SK-N-SH treated with all-trans-retinoic acid at 6 μM for 48 hours (cell line): Measurements from ENCODE around the gene RRM1.
A peak's percentile ranks its signal among the peaks of the same experiment; 100 is the strongest.

Experiments used
- ATAC-seq: fragments of 200-7000 bp; cut with Tn5 transposase; 3 replicates; pipeline ENCODE4 v1.9.1; 2020; ENCODE audit warnings: mild to moderate bottlenecking, moderate library complexity
- BACH2 ChIP-seq: fragments of 250-450 bp; sonication (Bioruptor Pico); IDR thresholded peaks from 2 replicates; pipeline ENCODE4 v1.9.0; 2021; ENCODE audit warnings: mild to moderate bottlenecking, borderline replicate concordance
- CREB5 ChIP-seq: fragments of 250-450 bp; sonication (Bioruptor Pico); IDR thresholded peaks from 2 replicates; pipeline ENCODE4 v1.5.1; 2020; ENCODE audit warnings: low read depth, mild to moderate bottlenecking, moderate library complexity
- CSDC2 ChIP-seq: fragments of 250-450 bp; sonication (Bioruptor Pico); IDR thresholded peaks from 2 replicates; pipeline ENCODE4 v1.5.0; 2020; ENCODE audit warnings: mild to moderate bottlenecking, moderate library complexity
- CSRNP3 ChIP-seq: fragments of 250-450 bp; sonication (Bioruptor Pico); IDR thresholded peaks from 2 replicates; pipeline ENCODE4 v1.5.1; 2021; ENCODE audit warnings: mild to moderate bottlenecking, moderate library complexity
- ESRRG ChIP-seq: fragments of 250-450 bp; sonication (Bioruptor Pico); IDR thresholded peaks from 2 replicates; pipeline ENCODE4 v1.6.1; 2021; ENCODE audit warnings: mild to moderate bottlenecking
- GLIS3 ChIP-seq: fragments of 250-450 bp; sonication (Bioruptor Pico); IDR thresholded peaks from 2 replicates; pipeline ENCODE4 v1.5.0; 2020; ENCODE audit warnings: mild to moderate bottlenecking, moderate library complexity
- ISL1 ChIP-seq: fragments of 250-450 bp; sonication (Bioruptor Pico); IDR thresholded peaks from 2 replicates; pipeline ENCODE4 v2.1.2; 2022; ENCODE audit warnings: mild to moderate bottlenecking, moderate library complexity
- OSR1 ChIP-seq: fragments of 250-450 bp; sonication (Bioruptor Pico); IDR thresholded peaks from 2 replicates; pipeline ENCODE4 v1.8.0; 2022; ENCODE audit warnings: moderate library complexity, mild to moderate bottlenecking, inconsistent platforms
- PATZ1 ChIP-seq: fragments of 250-450 bp; sonication (Bioruptor Pico); IDR thresholded peaks from 2 replicates; pipeline ENCODE4 v1.8.0; 2020; ENCODE audit warnings: mild to moderate bottlenecking, moderate library complexity, borderline replicate concordance
- PPARA ChIP-seq: fragments of 250-450 bp; sonication (Bioruptor Pico); IDR thresholded peaks from 2 replicates; pipeline ENCODE4 v1.5.0; 2020; ENCODE audit warnings: mild to moderate bottlenecking, borderline replicate concordance
- RARB ChIP-seq: fragments of 250-450 bp; sonication (Bioruptor Pico); IDR thresholded peaks from 2 replicates; pipeline ENCODE4 v1.8.0; 2021; ENCODE audit warnings: mild to moderate bottlenecking, moderate library complexity
- SNAI2 ChIP-seq: fragments of 250-450 bp; sonication (Bioruptor Pico); IDR thresholded peaks from 2 replicates; pipeline ENCODE4 v1.5.0; 2020; ENCODE audit warnings: mild to moderate bottlenecking, moderate library complexity
- TOX ChIP-seq: fragments of 250-450 bp; sonication (Bioruptor Pico); IDR thresholded peaks from 2 replicates; pipeline ENCODE4 v1.8.0; 2021; ENCODE audit warnings: mild to moderate bottlenecking, moderate library complexity, borderline replicate concordance
- ZC3H10 ChIP-seq: fragments of 250-450 bp; sonication (Bioruptor Pico); IDR thresholded peaks from 2 replicates; pipeline ENCODE4 v1.5.1; 2021; ENCODE audit warnings: mild to moderate bottlenecking, moderate library complexity
- ZFP3 ChIP-seq: fragments of 250-450 bp; sonication (Bioruptor Pico); IDR thresholded peaks from 2 replicates; pipeline ENCODE4 v1.5.0; 2020; ENCODE audit warnings: mild to moderate bottlenecking, moderate library complexity
- ZFP30 ChIP-seq: fragments of 450-650 bp; formaldehyde crosslinking; IDR thresholded peaks from 2 replicates; pipeline ENCODE4 v1.5.0; 2022; ENCODE audit warnings: mild to moderate bottlenecking, moderate library complexity
- ZNF565 ChIP-seq: fragments of 450-650 bp; formaldehyde crosslinking; conservative IDR thresholded peaks from 2 replicates; pipeline ENCODE4 v1.5.0; 2020; ENCODE audit warnings: low read depth, mild to moderate bottlenecking, moderate library complexity
- ZNF70 ChIP-seq: fragments of 450-650 bp; formaldehyde crosslinking; IDR thresholded peaks from 2 replicates; pipeline ENCODE4 v1.5.0; 2020; ENCODE audit warnings: mild to moderate bottlenecking, moderate library complexity
- ZNF8 ChIP-seq: fragments of 450-650 bp; formaldehyde crosslinking; IDR thresholded peaks from 2 replicates; pipeline ENCODE4 v1.5.0; 2020; ENCODE audit warnings: mild to moderate bottlenecking, moderate library complexity
- TF ChIP-seq, protein P1 (sequence below): fragments of 250-450 bp; sonication (Bioruptor Pico); IDR thresholded peaks from 2 replicates; pipeline ENCODE4 v1.5.0; 2020; ENCODE audit warnings: mild to moderate bottlenecking, moderate library complexity
- TF ChIP-seq, protein P2 (sequence below): fragments of 250-450 bp; sonication (Bioruptor Pico); IDR thresholded peaks from 2 replicates; pipeline ENCODE4 v1.8.0; 2021; ENCODE audit warnings: low read depth, mild to moderate bottlenecking, moderate library complexity, borderline replicate concordance

The RRM1 gene

GRCh38 chr11:4140067-4140636 is 45.6 kb downstream of the RRM1 start:
- ATAC-seq, result no peak

DNA sequence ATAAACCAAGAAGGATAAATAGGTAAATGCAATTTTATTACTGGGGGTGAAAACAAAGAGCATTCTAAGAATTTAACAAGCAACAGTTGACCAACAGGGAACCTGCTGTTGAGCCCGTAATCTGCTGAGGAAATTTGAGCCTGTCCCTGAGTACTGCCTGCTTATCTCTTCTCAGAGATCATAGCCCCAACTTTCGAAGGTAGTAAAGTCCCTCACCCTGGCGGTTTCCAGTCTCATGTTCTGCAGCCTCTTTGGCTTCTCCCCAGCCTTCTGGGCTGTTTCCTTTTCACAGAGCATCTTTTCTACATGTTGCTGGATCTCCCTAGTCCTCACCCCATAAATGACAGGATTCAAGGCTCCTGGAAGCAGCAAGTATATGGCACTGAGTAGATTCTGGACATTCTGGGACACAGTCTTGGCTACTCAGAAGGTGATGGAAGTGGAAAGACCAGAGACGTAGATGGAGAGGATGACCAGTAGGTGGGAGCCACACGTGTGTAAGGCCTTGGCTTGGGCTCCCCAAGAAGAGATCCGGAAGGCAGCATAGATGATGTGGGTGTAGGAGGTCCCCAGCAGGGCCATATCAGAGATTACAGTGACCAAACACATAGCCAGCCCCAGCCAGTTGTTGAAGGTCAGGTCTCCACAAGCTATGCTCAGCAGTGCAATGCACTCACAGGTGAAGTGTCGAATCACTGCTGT is 51.6 kb downstream of the RRM1 start:
- no peak for TF ChIP-seq OSR1 (CRISPR knock-in tag)
- no peak for TF ChIP-seq ZNF565 (CRISPR knock-in tag)
- TF ChIP-seq TOX (CRISPR knock-in tag), result no peak
- no peak for ATAC-seq

More at GRCh38 chr11:4140067-4140636, 45.6 kb downstream of the RRM1 start:
- TF ChIP-seq ZNF565 (CRISPR knock-in tag) (no peak), TOX (CRISPR knock-in tag) (no peak), CSDC2 (CRISPR knock-in tag) (no peak), ZFP30 (CRISPR knock-in tag) (peak; percentile 100)

GRCh38 chr11:4146772-4147098 is 52.1 kb downstream of the RRM1 start:
- no peak for ATAC-seq

More at GRCh38 chr11:4146772-4147098, 52.1 kb downstream of the RRM1 start:
- no peak for TF ChIP-seq ESRRG (CRISPR knock-in tag)
- no peak for TF ChIP-seq CSDC2 (CRISPR knock-in tag)
- no peak for TF ChIP-seq ZFP3 (CRISPR knock-in tag)
- TF ChIP-seq, protein P1, sequence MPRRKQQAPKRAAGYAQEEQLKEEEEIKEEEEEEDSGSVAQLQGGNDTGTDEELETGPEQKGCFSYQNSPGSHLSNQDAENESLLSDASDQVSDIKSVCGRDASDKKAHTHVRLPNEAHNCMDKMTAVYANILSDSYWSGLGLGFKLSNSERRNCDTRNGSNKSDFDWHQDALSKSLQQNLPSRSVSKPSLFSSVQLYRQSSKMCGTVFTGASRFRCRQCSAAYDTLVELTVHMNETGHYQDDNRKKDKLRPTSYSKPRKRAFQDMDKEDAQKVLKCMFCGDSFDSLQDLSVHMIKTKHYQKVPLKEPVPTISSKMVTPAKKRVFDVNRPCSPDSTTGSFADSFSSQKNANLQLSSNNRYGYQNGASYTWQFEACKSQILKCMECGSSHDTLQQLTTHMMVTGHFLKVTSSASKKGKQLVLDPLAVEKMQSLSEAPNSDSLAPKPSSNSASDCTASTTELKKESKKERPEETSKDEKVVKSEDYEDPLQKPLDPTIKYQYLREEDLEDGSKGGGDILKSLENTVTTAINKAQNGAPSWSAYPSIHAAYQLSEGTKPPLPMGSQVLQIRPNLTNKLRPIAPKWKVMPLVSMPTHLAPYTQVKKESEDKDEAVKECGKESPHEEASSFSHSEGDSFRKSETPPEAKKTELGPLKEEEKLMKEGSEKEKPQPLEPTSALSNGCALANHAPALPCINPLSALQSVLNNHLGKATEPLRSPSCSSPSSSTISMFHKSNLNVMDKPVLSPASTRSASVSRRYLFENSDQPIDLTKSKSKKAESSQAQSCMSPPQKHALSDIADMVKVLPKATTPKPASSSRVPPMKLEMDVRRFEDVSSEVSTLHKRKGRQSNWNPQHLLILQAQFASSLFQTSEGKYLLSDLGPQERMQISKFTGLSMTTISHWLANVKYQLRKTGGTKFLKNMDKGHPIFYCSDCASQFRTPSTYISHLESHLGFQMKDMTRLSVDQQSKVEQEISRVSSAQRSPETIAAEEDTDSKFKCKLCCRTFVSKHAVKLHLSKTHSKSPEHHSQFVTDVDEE (CRISPR knock-in tag), result no peak
- TF ChIP-seq CREB5 (CRISPR knock-in tag), result no peak
- no peak for TF ChIP-seq SNAI2 (CRISPR knock-in tag)
- TF ChIP-seq ZNF70, result no peak
- TF ChIP-seq TOX (CRISPR knock-in tag), result no peak
- TF ChIP-seq GLIS3, result no peak
- no peak for TF ChIP-seq PATZ1 (CRISPR knock-in tag)
- TF ChIP-seq ZC3H10 (CRISPR knock-in tag), result no peak
- no peak for TF ChIP-seq RARB (CRISPR knock-in tag)
- TF ChIP-seq, protein P2, sequence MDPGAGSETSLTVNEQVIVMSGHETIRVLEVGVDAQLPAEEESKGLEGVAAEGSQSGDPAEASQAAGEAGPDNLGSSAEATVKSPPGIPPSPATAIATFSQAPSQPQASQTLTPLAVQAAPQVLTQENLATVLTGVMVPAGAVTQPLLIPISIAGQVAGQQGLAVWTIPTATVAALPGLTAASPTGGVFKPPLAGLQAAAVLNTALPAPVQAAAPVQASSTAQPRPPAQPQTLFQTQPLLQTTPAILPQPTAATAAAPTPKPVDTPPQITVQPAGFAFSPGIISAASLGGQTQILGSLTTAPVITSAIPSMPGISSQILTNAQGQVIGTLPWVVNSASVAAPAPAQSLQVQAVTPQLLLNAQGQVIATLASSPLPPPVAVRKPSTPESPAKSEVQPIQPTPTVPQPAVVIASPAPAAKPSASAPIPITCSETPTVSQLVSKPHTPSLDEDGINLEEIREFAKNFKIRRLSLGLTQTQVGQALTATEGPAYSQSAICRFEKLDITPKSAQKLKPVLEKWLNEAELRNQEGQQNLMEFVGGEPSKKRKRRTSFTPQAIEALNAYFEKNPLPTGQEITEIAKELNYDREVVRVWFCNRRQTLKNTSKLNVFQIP (CRISPR knock-in tag), result no peak
- no peak for TF ChIP-seq ISL1 (CRISPR knock-in tag)
- no peak for TF ChIP-seq BACH2 (CRISPR knock-in tag)
- TF ChIP-seq CSRNP3 (CRISPR knock-in tag), result no peak
- TF ChIP-seq PPARA (CRISPR knock-in tag), result no peak
- no peak for TF ChIP-seq ZNF8 (CRISPR knock-in tag)
- TF ChIP-seq, all 23 proteins: peak for 0
